DMS 273 (cell line): Measurements from ENCODE around the gene MYOZ2.

Source experiments
- DNase-seq: peaks from one replicate; lab custom pipeline; 2025; ENCODE audit not compliant: unreplicated experiment; lab: John Stamatoyannopoulos, UW

The MYOZ2 gene

DNA sequence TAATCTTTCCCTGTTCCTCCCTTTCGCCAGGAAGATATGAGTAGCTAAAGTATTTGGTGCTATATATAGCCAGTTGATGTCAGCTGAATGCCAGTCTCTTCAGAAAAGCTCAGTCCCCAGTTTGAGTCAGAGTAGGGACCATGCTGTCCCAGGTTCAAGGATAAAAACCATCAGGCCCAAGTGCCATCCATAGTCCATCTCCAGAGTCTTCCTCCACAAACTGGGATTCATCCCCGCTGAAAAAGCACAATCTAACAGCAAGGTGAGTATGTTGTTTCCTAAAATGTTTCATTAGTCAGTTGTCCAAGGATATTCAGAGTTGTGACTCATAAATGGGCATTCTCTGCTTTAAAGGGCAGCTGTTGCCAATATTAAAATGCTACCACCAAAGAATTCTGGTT lies at the start of gene MYOZ2:
MYOZ2 (plus strand) TSS at position 112 of the 401 bp plus-strand sequence. CDS start 694 bp downstream, outside the sequence.
- DNase-seq, result no peak

DNA sequence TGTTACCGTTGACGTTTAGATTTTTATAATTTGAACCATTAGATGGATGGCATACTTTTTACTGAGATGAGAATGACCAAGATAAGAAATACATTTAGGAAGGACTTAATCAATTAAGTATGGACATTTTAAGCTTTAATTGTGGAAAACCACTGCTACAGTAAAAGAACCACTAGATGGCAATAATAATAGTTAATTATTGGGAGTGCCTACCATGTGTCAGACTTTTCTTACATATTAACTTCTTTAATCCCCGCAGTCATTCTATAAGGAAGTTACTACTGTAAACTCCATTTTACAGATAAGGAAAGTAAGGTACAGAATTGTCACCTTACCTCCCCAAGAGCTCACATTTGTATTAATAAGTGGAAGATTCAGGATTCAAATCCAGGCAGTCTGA lies 48.5 kb upstream of the MYOZ2 start:
- DNase-seq, result no peak

DNA sequence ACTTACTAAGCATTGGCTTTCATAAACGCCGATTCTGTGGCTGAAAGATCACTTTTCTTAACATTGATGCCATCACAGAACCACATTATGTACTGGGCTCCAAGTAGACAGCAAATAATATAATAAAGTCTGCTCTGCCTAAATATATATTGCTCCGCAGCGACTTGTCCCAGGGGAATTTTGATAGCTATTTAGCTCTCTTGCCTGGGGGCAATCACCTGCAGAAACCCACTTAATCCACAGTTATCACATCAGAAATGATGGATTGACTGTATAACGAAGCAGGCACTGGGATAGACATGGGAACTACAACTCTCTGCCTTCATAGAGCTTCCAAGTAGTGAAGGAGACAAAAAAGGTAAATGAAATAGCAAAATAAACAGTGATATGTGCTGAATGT lies 48.0 kb upstream of the MYOZ2 start:
- no peak for DNase-seq

DNA sequence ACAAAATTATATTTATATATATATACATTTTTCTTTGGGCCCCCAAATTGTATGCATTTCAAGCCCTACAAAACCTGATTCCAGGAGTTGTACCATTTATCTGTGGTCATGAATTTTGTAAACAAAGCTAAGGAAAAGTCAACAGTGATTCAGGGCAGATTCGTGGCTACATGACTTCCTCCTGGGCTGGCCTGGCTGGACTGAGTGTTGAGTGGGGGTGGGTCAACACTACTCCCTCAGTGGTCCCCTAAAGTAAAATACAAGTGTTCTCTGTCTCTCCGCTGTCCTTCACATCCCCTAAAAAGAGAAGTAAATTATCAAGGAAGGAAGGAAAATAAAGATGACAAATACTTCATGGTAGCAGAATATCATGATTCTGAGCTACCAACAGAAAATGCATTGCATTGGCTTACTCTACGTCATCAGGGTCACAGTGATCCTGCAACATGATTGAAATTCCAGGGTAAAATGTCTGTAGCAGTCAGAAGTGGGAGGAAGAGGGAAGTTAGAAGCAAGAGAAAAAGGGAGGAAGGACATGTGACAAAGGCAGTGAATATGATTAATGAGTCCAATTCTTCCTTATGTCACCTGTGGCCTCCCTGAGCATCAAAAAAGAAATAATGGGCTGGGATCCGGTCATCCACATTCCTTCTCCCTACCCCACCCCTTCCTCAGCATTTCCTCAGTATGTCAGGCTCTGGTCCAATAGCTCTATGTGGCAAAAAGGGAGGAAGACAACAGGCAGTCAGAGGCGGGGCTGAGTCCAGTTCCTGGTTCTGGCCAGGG lies 42.4 kb upstream of the MYOZ2 start:
- no peak for DNase-seq

DNA sequence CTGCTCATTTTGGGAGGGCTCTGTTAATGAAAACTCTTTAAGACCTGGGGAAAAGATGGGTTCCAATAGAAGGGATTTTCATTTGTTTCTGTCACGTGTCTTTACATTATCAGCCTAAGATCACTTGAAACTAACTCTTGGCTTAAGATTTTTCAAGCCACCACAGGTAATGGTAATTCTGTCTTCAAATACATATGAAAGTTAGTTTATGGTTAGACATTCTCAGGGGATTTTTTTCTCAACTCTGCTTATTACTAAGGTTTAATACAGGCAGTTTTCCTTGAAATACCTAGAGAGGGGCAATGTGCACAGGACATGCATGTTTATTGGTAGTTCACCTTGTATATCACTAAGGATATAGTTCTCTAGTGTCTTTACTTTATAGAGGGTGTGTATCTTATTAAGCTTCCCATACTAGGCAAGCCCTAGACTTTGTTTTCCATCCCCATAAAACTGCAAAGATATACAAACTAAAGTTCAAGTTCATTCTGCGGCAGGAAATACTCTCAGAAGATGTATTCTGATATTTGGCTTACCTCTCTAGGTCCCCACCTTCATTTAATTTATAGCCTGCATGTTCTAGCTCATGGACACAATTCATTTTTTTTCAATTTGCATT lies 38.2 kb upstream of the MYOZ2 start:
- DNase-seq, result no peak

DNA sequence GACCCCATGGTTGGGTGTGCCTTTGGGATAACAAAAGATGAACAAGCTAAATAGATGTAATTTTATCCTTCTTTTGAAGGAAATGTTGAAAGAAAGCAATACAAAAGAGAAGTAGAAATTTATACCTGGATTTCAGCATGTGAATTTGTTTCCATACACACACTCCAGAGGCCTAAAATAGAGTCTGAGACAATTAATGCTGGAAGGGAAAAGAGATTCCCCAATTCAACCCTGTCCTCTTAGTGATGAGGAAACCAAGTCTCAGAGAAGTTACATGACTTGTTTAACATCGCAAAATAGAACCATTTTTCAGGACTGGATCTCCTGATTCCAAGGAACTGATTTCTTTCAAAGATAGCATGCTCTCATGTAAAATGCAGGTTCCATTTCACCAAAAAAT lies 37.3 kb upstream of the MYOZ2 start:
- DNase-seq, result no peak

DNA sequence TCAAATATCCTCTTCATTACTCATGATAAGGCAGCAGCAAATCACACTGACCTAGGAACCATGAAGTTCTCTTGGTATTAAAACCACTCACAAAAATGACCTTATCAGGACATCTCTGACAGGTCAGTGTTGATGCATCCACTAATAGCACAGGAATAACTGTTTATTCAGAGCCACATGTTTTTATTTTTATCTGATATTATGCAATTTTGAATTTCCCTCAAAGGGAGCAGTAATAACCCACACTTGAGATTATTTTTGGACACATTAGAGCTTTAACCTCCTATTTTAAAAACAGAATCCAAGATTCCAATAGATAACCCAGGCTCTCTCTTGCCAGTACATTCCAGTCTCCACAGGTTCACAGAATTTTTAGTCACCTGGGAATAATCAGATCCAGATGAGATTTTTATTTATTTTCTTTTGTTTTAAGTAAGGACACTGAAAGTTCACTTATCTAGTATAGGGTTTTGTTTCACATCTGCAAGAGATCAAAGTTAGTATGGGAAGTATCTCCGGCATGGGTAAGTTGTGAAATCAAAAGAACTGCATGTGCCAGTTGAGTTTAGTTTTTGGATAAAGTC lies 36.3 kb upstream of the MYOZ2 start:
- no peak for DNase-seq

DNA sequence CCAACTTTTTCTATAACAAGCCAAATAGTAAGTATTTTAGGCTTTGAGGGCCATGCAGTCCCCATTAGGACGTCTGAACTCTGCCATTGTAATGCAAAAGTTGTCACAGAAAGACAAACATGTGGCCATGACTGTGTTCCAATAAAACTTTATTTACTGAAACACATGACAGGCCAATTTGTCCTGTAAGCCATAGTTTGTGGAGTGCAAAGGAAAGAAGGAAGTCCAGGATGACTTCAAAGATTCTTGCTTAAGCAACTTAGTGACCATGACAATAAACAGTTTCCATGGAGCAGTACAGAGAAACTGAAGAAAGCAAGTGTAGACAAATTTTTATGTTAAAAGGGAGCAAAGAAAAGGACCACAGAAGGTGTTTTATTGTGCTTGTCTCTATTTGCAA lies 35.0 kb upstream of the MYOZ2 start:
- no peak for DNase-seq

DNA sequence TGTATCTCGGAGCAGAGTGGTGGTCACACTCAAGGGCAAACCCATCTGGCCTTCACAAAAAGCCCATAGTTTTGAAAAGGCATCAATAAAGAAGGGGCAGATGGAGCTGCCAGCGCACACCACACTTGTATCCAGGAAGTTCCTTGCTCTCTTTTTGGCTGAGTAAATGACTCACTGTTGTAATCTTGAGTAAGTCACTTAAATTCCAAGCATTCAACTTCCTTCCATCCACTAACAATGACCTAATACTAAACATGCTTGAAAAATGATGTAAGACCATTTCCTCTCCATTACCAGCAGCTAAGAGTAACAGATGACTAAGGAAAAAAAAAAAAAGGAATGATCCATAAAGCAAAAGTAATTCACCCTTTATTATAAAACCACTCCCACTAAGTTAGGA lies 32.4 kb upstream of the MYOZ2 start:
- DNase-seq, result peak; percentile 23

DNA sequence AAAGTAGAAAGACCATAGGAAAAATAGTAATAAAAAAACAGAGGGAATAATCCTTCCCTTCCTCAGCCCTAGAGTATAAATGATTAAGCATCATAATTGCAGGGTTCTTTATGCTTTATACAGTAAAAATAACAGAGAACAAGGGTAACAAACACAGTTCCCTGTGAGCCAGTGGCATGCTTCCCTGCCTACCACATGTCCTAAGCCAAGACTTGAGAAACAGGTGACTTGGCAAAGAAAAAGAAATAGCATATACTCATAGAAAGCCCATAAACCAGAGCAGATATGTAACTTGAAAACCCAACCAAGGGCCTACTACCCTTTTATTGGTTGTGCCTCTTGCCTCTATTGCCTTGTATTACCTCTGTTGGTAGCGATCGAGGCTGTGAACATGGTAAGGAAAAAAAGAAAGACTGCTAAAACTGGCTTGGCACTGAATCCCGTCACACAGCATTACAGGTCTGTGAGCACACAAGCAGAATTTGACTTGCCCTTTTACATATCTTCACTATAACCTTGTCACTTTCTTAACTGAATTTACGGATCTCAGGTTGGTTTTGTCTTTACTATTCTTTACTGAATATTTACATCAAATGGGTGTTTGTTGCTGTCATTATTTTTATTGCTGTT lies 30.9 kb upstream of the MYOZ2 start:
- DNase-seq, result no peak

DNA sequence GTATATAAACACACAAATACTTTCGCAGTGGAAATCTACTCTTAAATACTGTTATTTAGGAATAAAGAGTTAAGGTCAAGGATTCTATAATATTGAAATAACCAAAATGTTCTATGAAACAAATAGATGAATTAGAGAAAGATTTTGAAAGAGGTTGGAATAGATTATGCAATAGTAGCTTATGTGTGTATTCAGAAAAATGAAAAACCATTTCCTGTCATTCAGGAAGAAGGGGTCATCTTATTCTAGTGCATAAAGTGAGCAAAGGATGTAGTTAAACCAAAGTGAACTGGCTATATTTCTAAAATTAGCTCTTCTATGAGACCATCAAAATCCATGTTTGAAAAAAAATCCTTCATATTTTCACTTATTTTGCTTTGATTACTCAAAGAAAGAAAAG lies 30.0 kb upstream of the MYOZ2 start:
- no peak for DNase-seq

DNA sequence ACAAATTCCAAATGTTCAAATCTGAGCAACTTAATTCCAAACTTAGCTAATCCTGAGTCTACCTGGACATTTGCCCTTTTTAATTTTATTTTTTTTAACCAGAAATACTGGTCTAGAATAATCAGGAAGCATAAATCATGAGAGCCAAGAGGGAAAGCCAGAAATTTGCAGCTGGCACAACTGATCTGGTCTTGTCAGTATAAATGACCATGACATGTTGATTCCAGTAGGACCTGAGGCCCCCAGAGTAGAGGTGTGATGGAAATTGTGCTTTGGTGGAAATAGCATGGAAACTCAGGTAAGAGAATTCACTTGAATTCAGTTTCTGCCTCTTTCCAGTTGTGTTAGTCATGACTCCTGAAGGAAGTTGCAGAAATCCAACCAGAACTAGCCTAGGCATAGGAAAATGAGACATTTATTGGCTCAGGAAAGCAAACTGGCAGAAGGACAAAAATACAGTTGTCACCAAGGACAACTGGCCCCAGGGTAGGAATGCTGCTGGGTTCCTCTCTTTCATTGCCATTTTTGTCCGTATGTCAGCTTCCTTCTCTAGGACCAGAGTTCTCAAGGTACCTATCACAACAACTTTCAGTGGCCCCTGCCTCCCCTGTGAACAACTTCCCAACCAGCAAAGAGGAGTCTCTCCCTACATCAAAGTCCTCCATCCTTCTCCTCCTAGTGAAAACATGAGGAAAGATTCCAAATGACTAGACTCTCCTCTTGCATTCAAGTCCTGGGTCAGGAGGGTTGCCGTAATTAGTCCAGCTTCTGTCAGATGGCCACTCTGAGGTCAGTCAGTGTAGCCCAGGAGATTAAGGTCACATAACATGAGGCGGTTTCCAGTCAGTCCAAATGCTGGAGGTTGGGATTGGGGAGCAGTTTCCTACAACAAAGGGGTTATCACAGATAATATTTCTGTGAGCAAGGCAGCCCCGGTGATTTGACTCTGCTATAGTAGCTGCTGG lies 29.3 kb upstream of the MYOZ2 start:
- peak; percentile 5 for DNase-seq

DNA sequence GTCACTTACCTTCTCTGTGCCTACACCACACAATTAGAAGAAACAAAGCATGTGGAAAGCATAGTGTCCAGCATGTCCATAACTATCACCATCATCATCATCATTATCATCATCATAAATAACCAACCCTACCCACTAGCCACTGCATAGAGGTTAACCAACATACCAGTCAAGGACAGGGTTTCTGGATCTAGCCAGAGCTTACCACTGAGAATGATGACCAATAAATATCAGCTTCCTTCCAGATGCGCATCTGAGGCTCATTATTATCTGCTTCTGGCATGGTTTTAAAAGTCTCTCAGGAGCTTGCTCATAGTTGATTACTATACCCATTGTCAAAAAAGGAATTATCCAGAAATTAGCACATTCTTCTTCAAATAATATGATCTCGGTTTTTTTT lies 25.5 kb upstream of the MYOZ2 start:
- no peak for DNase-seq

DNA sequence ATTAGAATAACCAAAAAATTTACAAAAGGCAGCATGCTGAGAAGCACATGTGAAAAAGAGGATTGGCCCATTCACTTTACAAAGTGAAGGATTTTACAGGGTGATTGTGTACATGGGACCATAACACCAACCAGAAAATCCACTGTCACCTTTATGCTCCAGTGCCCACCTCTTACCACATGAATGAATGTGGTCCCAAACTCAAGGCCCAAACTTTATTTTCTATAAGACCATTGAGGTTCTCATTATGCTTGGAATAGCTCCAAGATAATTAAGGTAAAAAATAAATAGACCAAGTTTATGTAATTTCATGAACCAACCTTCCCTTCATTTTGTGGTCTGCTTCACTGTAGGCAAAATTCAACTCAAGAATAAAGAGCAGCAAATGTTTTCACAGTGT lies 24.3 kb upstream of the MYOZ2 start:
- no peak for DNase-seq

DNA sequence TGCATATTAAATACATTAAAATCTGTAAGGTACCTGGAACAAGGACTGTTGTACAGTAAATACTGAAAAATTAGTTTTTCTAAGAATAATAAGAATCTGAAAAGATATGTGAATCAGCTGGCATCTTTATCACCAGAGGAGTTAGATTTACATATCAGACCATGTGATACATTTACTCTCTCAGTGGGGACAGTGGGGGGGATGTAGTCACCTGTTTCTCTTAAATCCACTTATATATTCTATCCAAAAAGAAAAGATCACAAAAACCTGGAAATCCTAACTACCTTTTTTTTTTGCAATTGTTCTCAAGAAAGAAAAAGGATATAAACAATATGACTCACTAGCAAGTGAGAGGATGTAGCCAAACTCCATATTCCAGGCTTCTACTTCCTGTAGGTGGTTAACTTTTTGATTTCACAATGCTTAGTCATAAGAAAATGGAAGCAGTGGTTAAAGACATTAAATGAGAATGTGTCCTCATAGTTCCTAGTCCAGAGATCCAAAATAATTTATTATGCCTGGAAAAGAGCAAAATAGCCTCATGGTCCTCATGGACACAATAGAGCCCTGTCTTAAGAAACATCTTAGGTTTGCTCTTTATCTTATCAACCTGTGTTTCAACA lies 22.5 kb upstream of the MYOZ2 start:
- DNase-seq, result no peak

DNA sequence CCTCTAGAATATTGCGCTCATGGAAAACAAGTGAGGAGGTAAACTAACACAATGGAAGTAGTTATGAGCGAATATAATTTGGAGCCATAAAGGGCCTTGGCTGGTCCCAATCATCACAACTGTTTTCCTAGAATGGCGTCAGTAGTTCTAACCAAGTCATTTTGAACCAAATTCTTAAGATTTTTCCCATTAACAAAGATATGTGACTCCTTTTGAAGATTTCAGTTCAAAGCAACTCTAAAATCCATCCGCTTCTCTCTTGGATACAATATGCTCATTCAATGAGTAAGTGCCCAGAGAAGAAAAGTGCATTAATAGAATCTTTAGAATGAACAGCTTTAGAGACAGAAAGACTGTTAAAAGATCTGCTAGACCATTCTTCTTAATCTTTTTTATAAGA lies 19.6 kb upstream of the MYOZ2 start:
- no peak for DNase-seq

DNA sequence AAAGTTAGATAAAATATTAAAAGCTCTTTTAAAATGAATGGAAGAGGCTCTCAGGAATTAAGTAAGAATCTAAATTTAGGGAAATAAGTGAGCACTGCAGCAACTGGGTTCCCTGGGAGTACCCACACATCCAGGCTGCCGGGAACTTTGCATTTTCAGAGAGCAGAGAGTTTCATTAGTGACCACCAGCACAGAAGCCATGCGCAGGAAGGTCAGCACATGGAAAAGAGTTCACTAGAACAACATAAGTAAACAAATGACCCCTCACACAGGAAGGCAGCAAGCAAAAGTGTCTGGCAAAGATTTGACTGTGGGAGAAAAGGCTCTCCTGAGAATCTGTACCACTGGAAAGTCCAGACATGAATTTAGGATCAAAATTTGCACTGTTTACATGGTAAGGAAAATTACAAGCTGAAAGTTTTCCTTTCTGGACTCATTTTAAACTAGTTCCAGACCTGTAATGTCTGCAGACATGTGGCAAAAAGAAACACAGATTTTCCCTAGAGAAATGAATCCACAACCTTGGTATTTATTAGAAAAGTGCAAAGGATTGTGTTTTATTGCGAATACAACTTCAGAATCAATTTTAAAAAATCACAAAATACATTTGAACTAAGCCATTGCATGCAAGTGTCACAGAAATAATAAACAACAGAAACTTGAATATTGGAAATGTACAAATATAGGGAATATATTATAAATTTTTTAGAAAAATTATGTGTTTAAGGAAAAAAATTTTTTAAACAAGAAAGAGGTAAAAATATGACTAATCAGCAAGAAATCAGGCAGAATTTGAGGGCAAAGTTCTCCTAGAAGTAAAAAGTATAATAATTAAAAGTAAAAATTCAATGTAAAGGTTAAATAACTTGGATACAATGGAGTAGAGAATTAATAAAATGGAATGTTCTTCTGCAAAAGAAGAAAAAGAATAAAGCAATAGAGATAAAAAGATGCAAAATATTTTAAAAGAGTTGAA lies 18.4 kb upstream of the MYOZ2 start:
- no peak for DNase-seq

DNA sequence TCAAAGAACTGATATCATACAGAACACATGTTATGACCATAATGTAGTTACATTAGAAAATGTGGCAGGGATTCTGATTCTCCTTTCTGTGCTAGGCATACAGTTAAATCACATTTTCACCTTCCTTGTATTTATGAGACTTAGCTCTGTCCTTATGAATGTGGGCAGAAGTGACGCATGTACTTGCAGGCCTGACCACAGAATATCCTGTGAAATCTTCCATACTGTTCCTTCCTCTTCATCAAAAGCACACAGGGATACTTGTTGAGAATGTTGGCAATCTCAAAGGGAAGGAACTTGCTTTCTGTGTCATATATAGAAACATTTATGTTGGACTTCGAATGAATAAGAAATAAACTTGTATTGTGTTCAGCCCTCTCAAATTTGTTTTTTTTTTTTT lies 17.2 kb upstream of the MYOZ2 start:
- no peak for DNase-seq

DNA sequence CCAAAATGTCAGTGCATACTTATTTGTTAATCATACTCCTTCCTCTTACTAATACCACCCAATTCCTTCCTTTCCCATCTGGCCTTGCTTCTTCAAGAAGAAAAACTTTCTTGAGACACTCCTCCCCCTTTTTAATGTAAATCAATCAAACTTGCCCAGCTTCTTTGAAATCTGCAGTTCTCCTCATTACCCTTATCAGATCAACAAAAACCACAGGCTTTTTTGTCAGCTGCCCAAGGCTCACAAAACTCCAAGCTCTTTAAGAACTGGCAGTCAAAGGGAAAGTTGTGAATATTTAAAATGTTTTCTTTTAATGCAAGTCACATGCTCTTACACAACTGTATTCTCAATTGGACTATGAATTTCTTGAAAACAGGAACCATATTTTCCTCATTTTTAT lies 11.3 kb upstream of the MYOZ2 start:
- DNase-seq, result peak; percentile 1
